Caco-2 (cell line): Measurements from ENCODE around the gene CLDN7. TPM values are rescaled to one million over a fixed set of nuclear protein-coding genes. Genes with fewer than 3 reads are reported as not detected.

ENCODE experiments used
- BruUV-seq: library from RNA; stranded (reverse); fragments of 400-500 nt; replicated peaks from 2 replicates; lab custom pipeline; 2021; lab: Mats Ljungman, UMichigan
- CTCF ChIA-PET: fragments of 300-600 bp; sonication (Branson Sonifier 250); formaldehyde crosslinking; loops from one replicate; lab custom pipeline; 2022; ENCODE audit warnings: antibody characterized with exemption; lab: Charles Lee
- POLR2A ChIA-PET: fragments of 300-600 bp; sonication (Branson Sonifier 250); formaldehyde crosslinking; loops from one replicate; lab custom pipeline; 2022; ENCODE audit warnings: antibody characterized with exemption; lab: Charles Lee
- DNase-seq, 2 experiments: peaks; one replicate each; pipeline versions ENCODE4 v3.0.0 to v3.0.0-alpha.2; 2020 to 2022
- H3K27me3 ChIP-seq: replicated peaks from 2 replicates; pipeline ENCODE4 v1.6.0; 2011; ENCODE audit warnings: low read length; ENCODE audit not compliant: control insufficient read depth, insufficient read depth
- H3K36me3 ChIP-seq: 2 replicates; pipeline ENCODE4 v1.5.1; 2011; ENCODE audit warnings: low read length; ENCODE audit not compliant: control insufficient read depth, insufficient read depth
- H3K4me1 ChIP-seq: fragments of 250-450 bp; sonication (Bioruptor Pico); 2 replicates; pipeline ENCODE4 v1.5.1; 2020; ENCODE audit warnings: mild to moderate bottlenecking
- H3K4me3 ChIP-seq: 2 replicates; pipeline ENCODE4 v1.5.1; 2011; ENCODE audit warnings: low read depth, mild to moderate bottlenecking, control low read depth, low read length
- H3K9me3 ChIP-seq: fragments of 250-450 bp; sonication (Bioruptor Pico); 2 replicates; pipeline ENCODE4 v1.5.1; 2020; ENCODE audit warnings: mild to moderate bottlenecking, moderate library complexity
- H3K27ac Mint-ChIP-seq: one replicate; pipeline ENCODE4 v1.8.0; 2022; ENCODE audit warnings: mixed read lengths; ENCODE audit not compliant: unreplicated experiment
- H3K27me3 Mint-ChIP-seq: one replicate; pipeline ENCODE4 v1.8.0; 2022; ENCODE audit warnings: mixed read lengths; ENCODE audit not compliant: insufficient read depth, unreplicated experiment
- H3K36me3 Mint-ChIP-seq: one replicate; pipeline ENCODE4 v1.8.0; 2022; ENCODE audit warnings: mild to moderate bottlenecking, mixed read lengths; ENCODE audit not compliant: insufficient read depth, unreplicated experiment
- H3K4me1 Mint-ChIP-seq: one replicate; pipeline ENCODE4 v1.8.0; 2022; ENCODE audit warnings: low read depth, mixed read lengths; ENCODE audit not compliant: unreplicated experiment
- H3K4me3 Mint-ChIP-seq: one replicate; pipeline ENCODE4 v1.8.0; 2022; ENCODE audit warnings: mild to moderate bottlenecking, moderate library complexity, mixed read lengths; ENCODE audit not compliant: unreplicated experiment
- H3K9me3 Mint-ChIP-seq: one replicate; pipeline ENCODE4 v1.8.0; 2022; ENCODE audit warnings: mixed read lengths; ENCODE audit not compliant: unreplicated experiment
- CTCF ChIP-seq, 2 experiments: fragments of 200-600 bp in 1 of 2; IDR thresholded peaks; 1 replicate in 1 of 2; 2 replicates in 1 of 2; pipeline versions ENCODE4 v1.5.1 to v1.8.0; 2011 to 2022; ENCODE audit warnings: antibody characterized with exemption in 1 of 2, control low read depth in 1 of 2, inconsistent platforms in 1 of 2, low read depth in 1 of 2, low read length in 1 of 2, mild to moderate bottlenecking in 1 of 2, moderate library complexity in 1 of 2; ENCODE audit not compliant: insufficient read depth in 1 of 2, severe bottlenecking in 1 of 2, unreplicated experiment in 1 of 2
- intact Hi-C: fragments of 100-400 bp; cut with micrococcal nuclease; formaldehyde crosslinking; loops from one replicate; pipeline ENCODE4 v1.10.0; 2022; ENCODE audit not compliant: unreplicated experiment
- total RNA-seq: library from RNA; stranded (reverse); gene quantifications from 2 replicates; pipeline ENCODE4 v1.2.3, GENCODE V29; 2022

The CLDN7 gene
- total RNA-seq, 1 experiment from 2014 or later, result 111 TPM

GRCh38 chr17:7237761-7238419 lies 24.4 kb downstream of the CLDN7 start:
- ChIA-PET CTCF (interaction anchor here (0.6 to 1.1 kb wide), 2 partner anchors 17 to 414 kb away, joined by 3 read pairs; no protein-coding TSS in a partner anchor), POLR2A (interaction anchor here (0.6 kb wide), 1 partner anchor 202 kb away, joined by 3 read pairs; the partner anchor contains the start of gene FGF11)
- peak; percentile 67 to 69 for DNase-seq
- peaks cover 68% of the 10 kb centered on the region for H3K36me3 Mint-ChIP-seq
- peaks cover 6% of the 10 kb centered on the region; the same call in 1 of the 2 replicates for H3K4me1 ChIP-seq
- no peaks in the 10 kb centered on the region; the same call in 1 of the 2 replicates for H3K36me3 ChIP-seq
- TF ChIP-seq CTCF (IDR thresholded peaks at IDR 0.05; ENCODE audit: insufficient read depth in 1 of 2, low read depth in 1 of 2, low read length in 1 of 2, severe bottlenecking in 1 of 2, unreplicated experiment in 1 of 2), result no peak
- peak overlapping the region; percentile 77 for H3K4me3 ChIP-seq
- H3K9me3 ChIP-seq, result no peaks in the 10 kb centered on the region
- intact Hi-C loops, result no loop called here
- H3K4me3 Mint-ChIP-seq, result peak overlapping the region; percentile 93
- peaks cover 22% of the 10 kb centered on the region for H3K4me1 Mint-ChIP-seq
- H3K27me3 Mint-ChIP-seq, result peaks cover 3% of the 10 kb centered on the region
- no peaks in the 10 kb centered on the region for H3K9me3 Mint-ChIP-seq
- peak overlapping the region; percentile 82 for H3K27ac Mint-ChIP-seq
- no TSS peak for BruUV-seq
- H3K27me3 ChIP-seq, result no peaks in the 10 kb centered on the region

DNA sequence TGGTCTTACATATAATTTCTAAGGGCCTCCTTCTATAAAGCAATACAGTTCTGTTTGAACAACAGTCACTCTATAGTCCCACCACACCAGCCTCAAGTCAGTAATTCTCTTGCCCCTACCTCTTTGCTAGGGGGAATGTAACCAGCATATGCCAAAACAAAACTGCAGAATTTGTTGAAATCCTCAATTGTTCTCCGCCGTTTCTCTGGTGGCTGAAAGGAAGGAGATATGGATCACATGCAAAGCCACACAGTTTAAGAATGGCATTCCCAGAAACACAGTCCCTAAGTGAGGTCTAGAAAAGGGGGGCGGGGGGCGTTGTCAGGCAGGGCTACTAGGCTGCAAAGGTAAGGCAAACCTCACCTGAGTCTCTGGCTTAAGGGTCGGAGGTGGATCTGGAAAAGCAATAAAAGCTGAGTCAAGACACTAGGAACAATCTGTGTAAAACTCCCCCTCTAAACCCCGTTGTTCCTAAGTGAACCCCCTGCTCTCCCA lies 25.0 kb downstream of the CLDN7 start:
- no peaks in the 10 kb centered on the region for H3K9me3 Mint-ChIP-seq
- H3K36me3 Mint-ChIP-seq, result peaks cover 63% of the 10 kb centered on the region
- H3K27me3 Mint-ChIP-seq, result no peaks in the 10 kb centered on the region
- Histone ChIP-seq H3K36me3 (no peaks in the 10 kb centered on the region; the same call in 1 of the 2 replicates), H3K4me3 (peak overlapping the region; percentile 77), H3K9me3 (no peaks in the 10 kb centered on the region), H3K4me1 (peaks cover 6% of the 10 kb centered on the region; the same call in 1 of the 2 replicates), H3K27me3 (no peaks in the 10 kb centered on the region)
- no TSS peak for BruUV-seq
- intact Hi-C loops, result no loop called here
- ChIA-PET CTCF (interaction anchor here (0.6 kb wide), 1 partner anchor 414 kb away, joined by 3 read pairs; no protein-coding TSS in a partner anchor), POLR2A (interaction anchor here (0.6 kb wide), 1 partner anchor 202 kb away, joined by 3 read pairs; the partner anchor contains the start of gene FGF11)
- peak overlapping the region; percentile 93 for H3K4me3 Mint-ChIP-seq
- peak overlapping the region; percentile 73 for H3K27ac Mint-ChIP-seq
- TF ChIP-seq CTCF (IDR thresholded peaks at IDR 0.05; ENCODE audit: insufficient read depth in 1 of 2, low read depth in 1 of 2, low read length in 1 of 2, severe bottlenecking in 1 of 2, unreplicated experiment in 1 of 2), result no peak
- peaks cover 23% of the 10 kb centered on the region for H3K4me1 Mint-ChIP-seq
- no peak for DNase-seq

DNA sequence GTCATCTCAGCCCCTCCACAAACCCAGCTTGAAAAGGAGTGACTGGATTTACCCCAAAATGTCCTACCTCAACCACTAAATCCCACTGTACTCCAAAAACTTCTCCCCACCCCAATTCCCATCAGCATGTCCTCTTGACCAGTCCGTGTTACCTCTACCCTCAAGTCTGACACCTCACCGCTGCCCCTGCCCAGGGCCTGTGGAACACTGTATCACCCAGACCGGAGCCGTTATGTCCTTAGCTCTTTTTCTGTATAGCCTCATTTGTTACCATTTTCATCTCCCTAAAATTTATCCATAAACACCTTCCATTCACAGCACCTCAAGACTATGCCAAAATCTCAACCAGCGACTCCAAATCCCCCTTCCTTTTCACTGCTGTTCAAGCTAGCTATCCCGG lies 25.5 kb downstream of the CLDN7 start:
- ChIA-PET CTCF (no interaction called here), POLR2A (no interaction called here)
- TF ChIP-seq CTCF (IDR thresholded peaks at IDR 0.05; ENCODE audit: insufficient read depth in 1 of 2, low read depth in 1 of 2, low read length in 1 of 2, severe bottlenecking in 1 of 2, unreplicated experiment in 1 of 2), result no peak
- Mint-ChIP-seq H3K4me3 (peak overlapping the region; percentile 93), H3K27ac (peak overlapping the region; percentile 73), H3K4me1 (peaks cover 27% of the 10 kb centered on the region), H3K36me3 (peaks cover 63% of the 10 kb centered on the region), H3K27me3 (no peaks in the 10 kb centered on the region), H3K9me3 (no peaks in the 10 kb centered on the region)
- intact Hi-C loops, result no loop called here
- H3K9me3 ChIP-seq, result no peaks in the 10 kb centered on the region
- no peak overlapping the region for H3K4me3 ChIP-seq
- BruUV-seq, result no TSS peak
- H3K27me3 ChIP-seq, result no peaks in the 10 kb centered on the region
- no peak for DNase-seq
- no peaks in the 10 kb centered on the region; the same call in 1 of the 2 replicates for H3K36me3 ChIP-seq
- H3K4me1 ChIP-seq, result peaks cover 6% of the 10 kb centered on the region; the same call in 1 of the 2 replicates
